SK-N-MC (cell line): ENCODE measurements around the gene DAB2.

Experiments
- EZH2 ChIP-seq: fragments of 200-600 bp; sonication (generic); IDR thresholded peaks from one replicate; pipeline ENCODE4 v1.6.1; 2017; ENCODE audit warnings: antibody characterized with exemption
- POLR2AphosphoS5 ChIP-seq: IDR thresholded peaks from 2 replicates; pipeline ENCODE4 v1.6.1; 2012; ENCODE audit warnings: mild to moderate bottlenecking, low read depth, low read length, borderline replicate concordance

DNA sequence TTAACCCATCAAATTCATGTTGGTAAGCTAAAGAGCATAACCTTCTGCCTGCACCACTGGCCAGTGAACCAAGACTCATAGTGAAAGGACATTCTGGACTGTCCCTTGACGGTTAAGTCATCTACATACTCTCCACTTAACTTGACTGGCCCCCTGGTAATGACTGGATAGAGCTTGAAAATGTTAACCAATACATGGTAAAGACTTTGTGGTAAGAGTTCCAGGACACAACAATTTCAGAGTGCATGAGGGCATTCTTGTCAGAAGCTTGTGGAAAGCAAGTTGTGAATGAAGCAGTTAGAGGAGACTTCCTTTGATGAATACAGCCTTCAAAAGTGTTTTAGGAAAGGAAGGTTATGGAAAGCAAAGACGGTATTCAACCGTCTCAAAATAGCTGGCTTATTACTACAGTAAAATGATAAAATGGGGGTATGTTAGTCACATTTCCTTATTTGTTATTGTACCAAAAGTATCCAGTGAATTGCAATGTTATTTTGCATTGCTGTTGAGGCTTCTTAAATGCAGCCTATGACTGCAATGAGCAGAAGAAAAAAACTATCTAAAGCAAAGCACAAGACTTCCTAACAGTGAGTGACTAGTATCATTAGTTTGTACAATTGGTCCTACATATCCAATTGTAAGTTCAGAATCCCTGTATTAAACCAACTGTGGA is 47.2 kb upstream of the DAB2 start:
- TF ChIP-seq EZH2 (no peak), POLR2AphosphoS5 (no peak)
